VCaP (cell line): Measurements from ENCODE around the gene PAXIP1.

Source experiments
- H3K27ac ChIP-seq: fragments of 450-650 bp; 2 replicates; pipeline ENCODE4 v1.5.1; 2017
- TF ChIP-seq, protein P1 (sequence below): fragments of 450-650 bp; conservative IDR thresholded peaks from 2 replicates; pipeline ENCODE4 v1.5.1; 2017; ENCODE audit warnings: mild to moderate bottlenecking, moderate library complexity

PAXIP1 gene

DNA sequence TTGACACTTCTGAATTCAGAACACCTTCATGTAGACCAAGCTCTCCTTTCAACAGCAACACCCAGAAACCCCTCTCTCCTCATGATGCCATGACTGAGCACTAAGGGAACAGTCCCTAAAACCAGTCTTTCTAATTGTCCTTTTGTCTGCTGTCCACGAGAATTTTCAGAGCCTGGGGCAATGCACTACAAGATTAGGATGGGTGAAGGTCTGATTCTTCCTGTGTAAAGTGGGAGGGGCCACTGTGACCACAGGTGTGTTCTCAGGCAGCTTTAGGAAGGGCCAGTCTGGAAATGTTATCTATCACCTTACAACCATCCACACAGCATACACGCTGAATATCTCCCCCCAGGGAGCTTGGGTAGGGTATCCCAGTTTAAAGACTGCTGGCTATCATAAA is 7.9 kb downstream of the PAXIP1 start:
- TF ChIP-seq, protein P1, sequence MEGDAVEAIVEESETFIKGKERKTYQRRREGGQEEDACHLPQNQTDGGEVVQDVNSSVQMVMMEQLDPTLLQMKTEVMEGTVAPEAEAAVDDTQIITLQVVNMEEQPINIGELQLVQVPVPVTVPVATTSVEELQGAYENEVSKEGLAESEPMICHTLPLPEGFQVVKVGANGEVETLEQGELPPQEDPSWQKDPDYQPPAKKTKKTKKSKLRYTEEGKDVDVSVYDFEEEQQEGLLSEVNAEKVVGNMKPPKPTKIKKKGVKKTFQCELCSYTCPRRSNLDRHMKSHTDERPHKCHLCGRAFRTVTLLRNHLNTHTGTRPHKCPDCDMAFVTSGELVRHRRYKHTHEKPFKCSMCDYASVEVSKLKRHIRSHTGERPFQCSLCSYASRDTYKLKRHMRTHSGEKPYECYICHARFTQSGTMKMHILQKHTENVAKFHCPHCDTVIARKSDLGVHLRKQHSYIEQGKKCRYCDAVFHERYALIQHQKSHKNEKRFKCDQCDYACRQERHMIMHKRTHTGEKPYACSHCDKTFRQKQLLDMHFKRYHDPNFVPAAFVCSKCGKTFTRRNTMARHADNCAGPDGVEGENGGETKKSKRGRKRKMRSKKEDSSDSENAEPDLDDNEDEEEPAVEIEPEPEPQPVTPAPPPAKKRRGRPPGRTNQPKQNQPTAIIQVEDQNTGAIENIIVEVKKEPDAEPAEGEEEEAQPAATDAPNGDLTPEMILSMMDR: no peak
- no peak overlapping the region for H3K27ac ChIP-seq

DNA sequence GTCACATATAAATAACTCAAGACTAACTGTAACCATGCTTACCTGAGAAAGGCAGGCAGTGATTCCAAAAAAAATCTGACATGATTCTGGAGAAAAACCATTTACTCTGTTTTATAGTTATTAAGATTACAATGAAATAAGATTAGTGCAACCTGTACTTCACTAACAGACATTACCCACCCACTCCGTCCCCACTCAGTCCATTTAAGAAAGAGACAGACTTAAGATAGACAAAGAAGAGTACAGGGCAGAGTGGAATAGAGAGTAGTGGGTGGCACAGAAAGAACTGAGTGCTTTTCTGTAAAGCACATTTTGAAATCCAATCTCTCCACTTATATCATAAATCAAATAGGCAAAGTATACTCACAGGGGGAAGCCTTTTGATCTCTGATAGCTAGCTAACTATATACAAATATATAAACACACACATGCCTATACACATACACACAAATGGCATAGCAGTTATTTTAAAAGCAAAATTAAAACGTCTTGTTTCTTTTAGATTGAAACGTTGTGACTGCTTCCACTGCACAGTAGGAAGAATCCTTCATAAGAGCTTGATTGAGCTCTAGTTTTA is 11.9 kb downstream of the PAXIP1 start:
- TF ChIP-seq, protein P1: no peak
- H3K27ac ChIP-seq: no peak overlapping the region

DNA sequence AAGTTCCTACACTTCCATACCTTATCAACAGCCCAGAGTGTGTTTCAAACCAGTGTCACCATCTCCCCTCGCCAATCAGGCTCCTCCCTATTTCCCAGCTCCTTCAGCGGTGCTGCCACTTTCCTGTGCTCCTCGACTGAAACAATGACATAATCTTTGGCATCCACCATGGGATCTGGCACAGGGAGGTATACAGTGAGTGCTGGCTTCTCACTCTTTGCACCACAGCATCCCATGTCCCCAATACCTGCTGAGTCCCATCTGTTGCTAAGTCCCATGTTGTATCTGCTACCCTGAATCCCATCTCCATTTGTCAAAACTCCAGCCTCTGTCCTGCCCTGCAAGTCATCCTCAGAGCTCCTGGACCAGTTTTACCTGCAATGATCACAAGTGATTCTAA is 15.4 kb downstream of the PAXIP1 start:
- TF ChIP-seq, protein P1: no peak

DNA sequence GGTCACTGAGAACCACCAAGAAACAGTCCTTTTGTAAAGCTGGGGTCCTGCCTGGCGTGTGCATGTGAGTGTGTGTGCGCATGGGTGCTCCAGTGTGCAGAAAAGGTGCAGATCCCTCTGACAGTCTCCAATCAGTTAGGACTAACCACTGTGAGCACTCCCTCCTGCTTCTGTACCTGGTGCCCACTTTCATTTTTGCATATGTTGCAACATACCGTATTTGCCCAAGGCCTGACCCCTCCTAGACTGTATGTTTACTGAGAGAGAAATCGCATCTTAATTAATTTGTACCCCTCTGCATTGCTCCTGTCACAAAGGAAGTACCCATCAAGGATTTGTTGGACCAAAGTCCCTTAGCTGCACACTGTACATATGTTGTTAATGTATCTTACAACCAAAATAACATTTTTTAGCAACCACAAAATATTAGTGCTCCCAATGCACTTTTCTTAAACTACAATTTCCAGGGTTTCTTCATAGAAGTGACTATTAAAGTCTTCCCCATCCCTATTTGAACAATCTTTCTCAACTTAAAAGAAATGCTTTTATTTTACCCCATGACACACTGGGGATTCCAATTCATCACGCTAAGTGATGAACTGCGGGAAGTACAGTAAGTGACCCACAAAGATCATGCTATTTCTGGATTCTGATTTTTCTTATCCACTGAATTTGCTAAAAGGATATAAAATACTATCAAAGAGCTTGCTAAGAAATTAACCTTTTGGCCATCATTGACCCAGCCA is 16.6 kb downstream of the PAXIP1 start:
- TF ChIP-seq, protein P1: no peak

More for the DNA sequence above, 15.4 kb downstream of the PAXIP1 start:
- H3K27ac ChIP-seq: no peak overlapping the region

DNA sequence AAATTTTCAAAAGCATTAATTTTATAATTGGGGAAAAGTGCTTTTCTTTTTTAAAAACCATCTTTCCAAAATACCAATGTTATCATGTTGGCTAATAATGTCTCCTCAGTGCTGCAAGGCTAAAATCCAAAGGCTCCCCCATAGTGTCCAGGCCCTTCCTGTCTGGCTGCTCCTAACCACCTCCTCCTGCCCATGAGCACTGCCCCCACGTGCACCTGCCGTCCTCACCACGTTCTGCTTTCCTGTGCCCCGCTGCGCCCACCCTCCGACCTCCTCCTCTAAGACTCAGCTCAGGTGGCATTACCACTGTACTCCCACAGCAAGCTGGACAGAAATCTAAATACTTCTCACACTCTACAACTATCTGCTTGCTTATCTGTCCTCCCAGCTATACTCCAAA is 17.7 kb downstream of the PAXIP1 start:
- H3K27ac ChIP-seq: peak overlapping the region; percentile 19; the same call in 1 of the 2 replicates
- TF ChIP-seq, protein P1: no peak

More for the DNA sequence above, 16.6 kb downstream of the PAXIP1 start:
- H3K27ac ChIP-seq: no peak overlapping the region

DNA sequence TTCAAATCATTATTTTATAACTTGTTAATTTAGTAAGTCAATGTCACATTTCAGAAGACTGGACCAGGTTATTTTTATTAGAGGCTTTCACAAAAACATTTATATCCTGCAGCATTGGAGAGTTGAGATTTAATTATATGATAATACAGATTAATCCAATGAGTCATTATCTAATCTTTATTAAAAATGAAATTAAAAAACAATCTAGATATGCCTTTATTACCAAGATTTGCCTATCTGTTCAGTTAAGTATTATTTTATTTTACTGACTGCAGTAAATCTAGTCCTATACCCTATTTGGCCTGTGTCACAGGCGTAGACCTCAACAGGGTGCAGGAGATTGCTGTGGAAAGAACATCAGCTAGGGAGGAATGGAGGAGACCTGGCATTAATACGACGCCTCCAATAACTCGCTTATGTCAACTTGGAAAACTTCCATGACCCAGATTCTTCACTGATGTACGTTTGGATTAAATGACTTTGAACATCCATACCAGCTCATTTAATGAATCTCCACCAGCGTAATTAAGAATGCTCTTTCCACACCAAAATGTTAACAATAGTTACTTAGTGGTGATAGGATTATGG is 18.2 kb downstream of the PAXIP1 start:
- peak overlapping the region; percentile 19; the same call in 1 of the 2 replicates for H3K27ac ChIP-seq
- TF ChIP-seq, protein P1: no peak

DNA sequence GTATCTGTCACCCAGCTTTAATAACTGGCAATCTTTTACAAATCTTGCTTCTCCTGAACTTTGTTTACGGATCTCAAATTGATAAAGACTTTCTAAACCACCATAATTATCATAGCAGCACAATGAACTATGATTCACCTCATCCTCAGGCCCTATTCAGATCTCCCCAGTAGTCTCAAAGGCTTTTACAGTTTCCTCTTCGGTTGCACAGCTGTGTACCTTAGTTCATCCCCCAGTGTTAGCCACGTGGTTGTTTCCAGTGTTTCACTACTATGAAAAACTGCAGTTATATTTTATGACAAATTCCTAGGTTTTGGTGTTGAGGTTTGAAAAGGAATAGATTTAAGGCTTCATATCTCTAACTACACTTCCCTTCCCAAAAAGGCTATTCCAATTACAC is 24.9 kb downstream of the PAXIP1 start:
- TF ChIP-seq, protein P1: no peak
- no peak overlapping the region for H3K27ac ChIP-seq
